Uterus (tissue), 2 donors: ENCODE results near the gene LUZP2.

Experiments
- CTCF ChIP-seq, 4 experiments: fragments of 200-600 bp in 2 of 4; fragments of 450-650 bp in 2 of 4; sonication (generic) in 2 of 4; IDR thresholded peaks; one replicate each; pipeline ENCODE4 v1.5.1; 2016 to 2019; ENCODE audit warnings: antibody characterized with exemption in 4 of 4, mild to moderate bottlenecking in 2 of 4, moderate library complexity in 1 of 4
- POLR2A ChIP-seq, 2 donors: fragments of 450-650 bp; IDR thresholded peaks; one replicate each; pipeline ENCODE4 v1.6.1; 2016; ENCODE audit warnings: antibody characterized with exemption in 2 of 2, mild to moderate bottlenecking in 1 of 2, moderate library complexity in 1 of 2

GRCh38 chr11:24685821-24686220, 189.0 kb downstream of the LUZP2 start:
- TF ChIP-seq CTCF (IDR thresholded peaks at IDR 0.05) (no peak), POLR2A (IDR thresholded peaks at IDR 0.05) (no peak)
